Hepatocyte (in vitro differentiated cells): ENCODE data around the gene SNX5. TPM values are rescaled to one million over a fixed set of nuclear protein-coding genes. Genes with fewer than 3 reads are reported as not detected.

Source experiments
- DNase-seq: peaks from one replicate; pipeline ENCODE4 v3.0.0-alpha.2; 2016; ENCODE audit warnings: low spot score
- H2AFZ ChIP-seq: fragments of 200-600 bp; sonication (generic); 2 replicates; pipeline ENCODE4 v1.6.0; 2016; ENCODE audit warnings: antibody characterized with exemption, mild to moderate bottlenecking
- H3K27ac ChIP-seq: fragments of 200-600 bp; sonication (generic); 2 replicates; pipeline ENCODE4 v1.5.1; 2016; ENCODE audit warnings: mild to moderate bottlenecking
- H3K27me3 ChIP-seq: fragments of 200-600 bp; sonication (generic); 2 replicates; pipeline ENCODE4 v1.6.1; 2016
- H3K36me3 ChIP-seq: fragments of 200-600 bp; sonication (generic); replicated peaks from 2 replicates; pipeline ENCODE4 v1.5.1; 2016; ENCODE audit warnings: low read depth; ENCODE audit not compliant: insufficient read depth
- H3K4me1 ChIP-seq: fragments of 200-600 bp; sonication (generic); 2 replicates; pipeline ENCODE4 v1.5.1; 2016; ENCODE audit warnings: mild to moderate bottlenecking, moderate library complexity; ENCODE audit not compliant: insufficient read depth
- H3K4me2 ChIP-seq: fragments of 200-600 bp; sonication (generic); 2 replicates; pipeline ENCODE4 v1.6.0; 2016
- H3K4me3 ChIP-seq: fragments of 200-600 bp; sonication (generic); 2 replicates; pipeline ENCODE4 v1.5.1; 2016; ENCODE audit warnings: mild to moderate bottlenecking
- H3K79me2 ChIP-seq: fragments of 200-600 bp; sonication (generic); 2 replicates; pipeline ENCODE4 v1.6.0; 2017; ENCODE audit warnings: mild to moderate bottlenecking
- H3K9me2 ChIP-seq: fragments of 200-600 bp; sonication (generic); replicated peaks from 2 replicates; pipeline ENCODE4 v1.6.0; 2017; ENCODE audit warnings: mild to moderate bottlenecking; ENCODE audit not compliant: insufficient read depth
- H3K9me3 ChIP-seq: fragments of 200-600 bp; sonication (generic); 2 replicates; pipeline ENCODE4 v1.5.1; 2016; ENCODE audit warnings: low read depth, mild to moderate bottlenecking
- H4K20me1 ChIP-seq: fragments of 200-600 bp; sonication (generic); 2 replicates; pipeline ENCODE4 v1.6.0; 2016; ENCODE audit warnings: mild to moderate bottlenecking; ENCODE audit not compliant: insufficient read depth, poor library complexity, severe bottlenecking
- CTCF ChIP-seq: fragments of 200-600 bp; sonication (generic); IDR thresholded peaks from 2 replicates; pipeline ENCODE4 v1.5.1; 2016; ENCODE audit warnings: antibody characterized with exemption, mild to moderate bottlenecking; ENCODE audit not compliant: poor library complexity
- EZH2 ChIP-seq: fragments of 200-600 bp; sonication (generic); IDR thresholded peaks from 2 replicates; pipeline ENCODE4 v1.6.1; 2016; ENCODE audit warnings: antibody characterized with exemption, mild to moderate bottlenecking, borderline replicate concordance
- EZH2phosphoT487 ChIP-seq: fragments of 200-600 bp; sonication (generic); IDR thresholded peaks from one replicate; pipeline ENCODE4 v1.6.1; 2018; ENCODE audit warnings: antibody characterized with exemption, mild to moderate bottlenecking, low read depth, moderate library complexity; ENCODE audit not compliant: unreplicated experiment, severe bottlenecking
- WGBS: methylation state at CpG from one replicate; pipeline ENCODE4 v1.1.6; 2016; ENCODE audit warnings: low lambda C conversion rate; ENCODE audit errors: missing lambda C conversion rate; 5-methylcytosine and 5-hydroxymethylcytosine counted together
- polyA plus RNA-seq: library from polyadenylated mRNA; unstranded; fragments of >200 nt; fragmentation: Nextera tagmentation; extraction: Ambion mirVana; gene quantifications from 2 replicates; pipeline ENCODE4 v1.2.1, GENCODE V29; 2016
- total RNA-seq: library from RNA; depleted of rRNA; stranded (reverse); fragments of >200 nt; gene quantifications from 2 replicates; pipeline ENCODE4 v1.2.3, GENCODE V29; 2014

Gene SNX5
- total and polyA plus RNA-seq, 2 experiments from 2014 or later = 74.9 to 190 TPM

- Histone ChIP-seq H3K36me3 (no peaks in the 10 kb centered on the region), H3K4me1 (peaks cover 50% of the 10 kb centered on the region), H3K4me3 (no peak overlapping the region), H3K4me2 (no peak overlapping the region), H3K79me2 (no peaks in the 10 kb centered on the region), H3K27ac (no peak overlapping the region), H4K20me1 (no peaks in the 10 kb centered on the region), H3K9me2 (no peaks in the 10 kb centered on the region), H2AFZ (no peak overlapping the region), H3K9me3 (no peaks in the 10 kb centered on the region), H3K27me3 (no peaks in the 10 kb centered on the region)
- DNase-seq = no peak
- 94% methylated on average over 5 of the region's 5 CpGs for WGBS
- TF ChIP-seq CTCF = no peak
- TF ChIP-seq EZH2phosphoT487 = no peak
- no peak for TF ChIP-seq EZH2
Observed at GRCh38 chr20:17932396-17932795, 36.2 kb downstream of the SNX5 start.

GRCh38 chr20:17931513-17931912 lies 37.1 kb downstream of the SNX5 start:
- no peak for DNase-seq
- no peaks in the 10 kb centered on the region for H3K9me2 ChIP-seq
- TF ChIP-seq EZH2 = no peak
- TF ChIP-seq EZH2phosphoT487 = no peak
- TF ChIP-seq CTCF = no peak
- no peak overlapping the region for H3K4me2 ChIP-seq
- H3K27me3 ChIP-seq = no peaks in the 10 kb centered on the region
- peaks cover 41% of the 10 kb centered on the region for H3K4me1 ChIP-seq
- no peak overlapping the region for H3K4me3 ChIP-seq
- H3K9me3 ChIP-seq = no peaks in the 10 kb centered on the region
- H2AFZ ChIP-seq = no peak overlapping the region
- H3K27ac ChIP-seq = no peak overlapping the region
- no peaks in the 10 kb centered on the region for H3K36me3 ChIP-seq
- WGBS = 93% methylated on average over 1 of the region's 1 CpG
- no peaks in the 10 kb centered on the region for H3K79me2 ChIP-seq
- H4K20me1 ChIP-seq = no peaks in the 10 kb centered on the region

GRCh38 chr20:17928633-17929311 lies 39.8 kb downstream of the SNX5 start:
- Histone ChIP-seq H3K9me3 (no peaks in the 10 kb centered on the region), H4K20me1 (no peaks in the 10 kb centered on the region), H3K4me2 (peak overlapping the region; percentile 21), H3K9me2 (no peaks in the 10 kb centered on the region), H3K27ac (peak overlapping the region; percentile 97), H3K4me1 (peaks cover 34% of the 10 kb centered on the region), H3K36me3 (no peaks in the 10 kb centered on the region), H2AFZ (peak overlapping the region; percentile 52), H3K4me3 (no peak overlapping the region), H3K79me2 (no peaks in the 10 kb centered on the region), H3K27me3 (no peaks in the 10 kb centered on the region)
- TF ChIP-seq CTCF (no peak), EZH2 (no peak), EZH2phosphoT487 (no peak)
- 63% methylated on average over 21 of the region's 22 CpGs for WGBS
- peak; percentile 71 for DNase-seq
